AG09309 (cell line): ENCODE data around the gene FBXW12.
"Not testable (repeated sequence)": the region's sequence is repeated elsewhere in the genome, so short reads cannot be mapped to it uniquely, and the experiment has no call there.

Experiments used
- DNase-seq: peaks from one replicate; pipeline ENCODE4 v3.0.0-alpha.2; 2010; ENCODE audit warnings: low read depth
- H3K4me3 ChIP-seq: 2 replicates; pipeline ENCODE4 v1.5.1; 2011; ENCODE audit warnings: mild to moderate bottlenecking, low read depth, low read length, moderate library complexity; ENCODE audit not compliant: control insufficient read depth
- CTCF ChIP-seq: IDR thresholded peaks from 2 replicates; pipeline ENCODE4 v1.5.1; 2011; ENCODE audit warnings: mild to moderate bottlenecking, low read depth, low read length, inconsistent platforms; ENCODE audit not compliant: insufficient read depth, control insufficient read depth; ENCODE audit errors: missing control alignments

FBXW12 gene

GRCh38 chr3:48371651-48372376, at the start of gene FBXW12:
Gene FBXW12 (plus strand): TSS chr3:48372219. CDS start chr3:48372768, 549 bp downstream.
- TF ChIP-seq CTCF, result no peak
- no peak for DNase-seq
- H3K4me3 ChIP-seq, result no peak within 1 kb of the TSS

GRCh38 chr3:48331706-48332435, 40.1 kb upstream of the FBXW12 start:
- DNase-seq, H3K4me3 ChIP-seq: not testable (repeated sequence)

GRCh38 chr3:48333346-48334245, 38.4 kb upstream of the FBXW12 start, which contains the start of gene SPINK8:
Gene SPINK8 (minus strand): TSS chr3:48333661. CDS start chr3:48328341, 5,320 bp downstream.
- DNase-seq, H3K4me3 ChIP-seq: not testable (repeated sequence)

- H3K4me3 ChIP-seq, result no peak overlapping the region
- no peak for DNase-seq
- no peak for TF ChIP-seq CTCF
These were observed 37.4 kb upstream of the FBXW12 start for GRCh38 chr3:48334605-48335004.

GRCh38 chr3:48335286-48335685, 36.7 kb upstream of the FBXW12 start:
- not testable (repeated sequence) for DNase-seq, H3K4me3 ChIP-seq

GRCh38 chr3:48337536-48337935, 34.5 kb upstream of the FBXW12 start:
- H3K4me3 ChIP-seq, result not testable (repeated sequence)

GRCh38 chr3:48338635-48339034, 33.4 kb upstream of the FBXW12 start:
- no peak for TF ChIP-seq CTCF
- DNase-seq, result no peak
- no peak overlapping the region for H3K4me3 ChIP-seq

More at GRCh38 chr3:48337536-48337935, 34.5 kb upstream of the FBXW12 start:
- not testable (repeated sequence) for DNase-seq

GRCh38 chr3:48343432-48343831, 28.6 kb upstream of the FBXW12 start:
- no peak for TF ChIP-seq CTCF
- DNase-seq, result no peak
- H3K4me3 ChIP-seq, result no peak overlapping the region
